ENCODE measurements around the gene TBL1XR1.

GRCh38 chr3:177045767-177046166 is 151.5 kb downstream of the TBL1XR1 start:
- TF ChIP-seq CTCF (conservative IDR thresholded peaks at IDR 0.05; ENCODE audit: low read depth, low read length), result no peak
- no peak for TF ChIP-seq EZH2 (IDR thresholded peaks at IDR 0.05; ENCODE audit: borderline replicate concordance, low read depth, low read length, poor library complexity, severe bottlenecking)
